ENCODE measurements around the gene EGFL7.
"Not testable (repeated sequence)": the region's sequence is repeated elsewhere in the genome, so short reads cannot be mapped to it uniquely, and the experiment has no call there.

The EGFL7 gene

GRCh38 chr9:136624184-136624951, 38.3 kb upstream of the EGFL7 start:
- DNase-seq (ENCODE audit: low read depth) = no peak

- DNase-seq (ENCODE audit: low read depth) = no peak
Observed at GRCh38 chr9:136625101-136626065, 37.3 kb upstream of the EGFL7 start.

- no peak for DNase-seq (ENCODE audit: low read depth)
Observed at GRCh38 chr9:136626066-136626725, 36.5 kb upstream of the EGFL7 start.

- no peak for DNase-seq (ENCODE audit: low read depth)
Observed at GRCh38 chr9:136626740-136627642, 35.7 kb upstream of the EGFL7 start.

GRCh38 chr9:136627703-136628102, 35.0 kb upstream of the EGFL7 start:
- no peak for DNase-seq (ENCODE audit: low read depth)

GRCh38 chr9:136628268-136628667, 34.4 kb upstream of the EGFL7 start:
- DNase-seq (ENCODE audit: low read depth) = no peak

GRCh38 chr9:136629001-136629878, 33.5 kb upstream of the EGFL7 start:
- no peak for DNase-seq (ENCODE audit: low read depth)

- peak; percentile 32 for DNase-seq (ENCODE audit: low read depth)
Observed at GRCh38 chr9:136629879-136630661, 32.6 kb upstream of the EGFL7 start.

- no peak for DNase-seq (ENCODE audit: low read depth)
Observed at GRCh38 chr9:136630662-136630992, 32.1 kb upstream of the EGFL7 start.

GRCh38 chr9:136631038-136632000, 31.4 kb upstream of the EGFL7 start:
- DNase-seq (ENCODE audit: low read depth) = peak; percentile 63

GRCh38 chr9:136632072-136632471, 30.6 kb upstream of the EGFL7 start:
- DNase-seq (ENCODE audit: low read depth) = not testable (repeated sequence)

- DNase-seq (ENCODE audit: low read depth) = not testable (repeated sequence)
Observed at GRCh38 chr9:136632491-136633106, 30.1 kb upstream of the EGFL7 start.

GRCh38 chr9:136634904-136635303, 27.8 kb upstream of the EGFL7 start:
- DNase-seq (ENCODE audit: low read depth) = no peak

- no peak for DNase-seq (ENCODE audit: low read depth)
Observed at GRCh38 chr9:136640171-136641111, 22.3 kb upstream of the EGFL7 start.

- DNase-seq (ENCODE audit: low read depth) = no peak
Observed at GRCh38 chr9:136642439-136642921, 20.2 kb upstream of the EGFL7 start.

- DNase-seq (ENCODE audit: low read depth) = no peak
Observed at GRCh38 chr9:136643596-136644342, 18.9 kb upstream of the EGFL7 start.
